ENCODE results near the gene MITF. TPM values are rescaled to one million over a fixed set of nuclear protein-coding genes. Genes with fewer than 3 reads are reported as not detected.

Gene MITF
- polyA plus RNA-seq, 1 donor (not counting 4 experiments of a cell fraction or from before 2014, with no cell fraction given): 2.7 TPM

GRCh38 chr3:69844706-69845105 is 105.4 kb downstream of the MITF start:
- dilution Hi-C loops (cut with MboI; ENCODE audit: extremely low pct_ligation_motif_present, low sequenced_read_pairs): no loop called here
- Histone ChIP-seq H3K36me3 (ENCODE audit: control insufficient read depth in 2 of 2, extremely low read depth in 1 of 2, insufficient read depth in 2 of 2, low read length in 2 of 2) (no peaks in the 10 kb centered on the region), H3K9me1 (ENCODE audit: control insufficient read depth, extremely low read depth, insufficient read depth, low read length) (no peaks in the 10 kb centered on the region), H3K4me3 (ENCODE audit: control insufficient read depth in 2 of 3, extremely low read depth in 1 of 3, insufficient read depth in 2 of 3, low read depth in 1 of 3, low read length in 3 of 3) (no peak overlapping the region), H3K79me2 (ENCODE audit: control insufficient read depth, insufficient read depth, low read length) (no peaks in the 10 kb centered on the region), H3K4me1 (ENCODE audit: control insufficient read depth, extremely low read depth, insufficient read depth, low read length) (no peaks in the 10 kb centered on the region), H3K27me3 (ENCODE audit: control insufficient read depth, extremely low read depth, insufficient read depth, low read length) (no peaks in the 10 kb centered on the region), H2AFZ (ENCODE audit: control insufficient read depth, low read length) (no peak overlapping the region), H3K9ac (ENCODE audit: control insufficient read depth, extremely low read depth, insufficient read depth, low read length) (no peak overlapping the region), H3K9me3 (ENCODE audit: control insufficient read depth, low read depth, low read length) (no peaks in the 10 kb centered on the region), H4K20me1 (ENCODE audit: control insufficient read depth, extremely low read depth, insufficient read depth, low read length) (no peaks in the 10 kb centered on the region), H3K27ac (ENCODE audit: control insufficient read depth, insufficient read depth, low read length) (no peak overlapping the region), H3K4me2 (ENCODE audit: control insufficient read depth, extremely low read depth, insufficient read depth, low read depth, low read length) (no peak overlapping the region)
- TF ChIP-seq EZH2 (IDR thresholded peaks at IDR 0.05; ENCODE audit: low read length): no peak
- TF ChIP-seq, protein P1, sequence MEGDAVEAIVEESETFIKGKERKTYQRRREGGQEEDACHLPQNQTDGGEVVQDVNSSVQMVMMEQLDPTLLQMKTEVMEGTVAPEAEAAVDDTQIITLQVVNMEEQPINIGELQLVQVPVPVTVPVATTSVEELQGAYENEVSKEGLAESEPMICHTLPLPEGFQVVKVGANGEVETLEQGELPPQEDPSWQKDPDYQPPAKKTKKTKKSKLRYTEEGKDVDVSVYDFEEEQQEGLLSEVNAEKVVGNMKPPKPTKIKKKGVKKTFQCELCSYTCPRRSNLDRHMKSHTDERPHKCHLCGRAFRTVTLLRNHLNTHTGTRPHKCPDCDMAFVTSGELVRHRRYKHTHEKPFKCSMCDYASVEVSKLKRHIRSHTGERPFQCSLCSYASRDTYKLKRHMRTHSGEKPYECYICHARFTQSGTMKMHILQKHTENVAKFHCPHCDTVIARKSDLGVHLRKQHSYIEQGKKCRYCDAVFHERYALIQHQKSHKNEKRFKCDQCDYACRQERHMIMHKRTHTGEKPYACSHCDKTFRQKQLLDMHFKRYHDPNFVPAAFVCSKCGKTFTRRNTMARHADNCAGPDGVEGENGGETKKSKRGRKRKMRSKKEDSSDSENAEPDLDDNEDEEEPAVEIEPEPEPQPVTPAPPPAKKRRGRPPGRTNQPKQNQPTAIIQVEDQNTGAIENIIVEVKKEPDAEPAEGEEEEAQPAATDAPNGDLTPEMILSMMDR (optimal IDR thresholded peaks at IDR 0.05 in 1 of 3, IDR thresholded peaks at IDR 0.05 in 1 of 3, conservative IDR thresholded peaks at IDR 0.05 in 1 of 3; ENCODE audit: extremely low read depth in 1 of 3, insufficient read depth in 2 of 3, low read length in 3 of 3): no peak
- no peak for DNase-seq (ENCODE audit: low read depth, low spot score)
- FAIRE-seq: no peak

GRCh38 chr3:69847303-69847702 is 108.0 kb downstream of the MITF start:
- no peak for TF ChIP-seq EZH2 (IDR thresholded peaks at IDR 0.05; ENCODE audit: low read length)
- TF ChIP-seq, protein P1 (optimal IDR thresholded peaks at IDR 0.05 in 1 of 3, IDR thresholded peaks at IDR 0.05 in 1 of 3, conservative IDR thresholded peaks at IDR 0.05 in 1 of 3; ENCODE audit: extremely low read depth in 1 of 3, insufficient read depth in 2 of 3, low read length in 3 of 3): no peak
- H3K36me3 ChIP-seq (ENCODE audit: control insufficient read depth in 2 of 2, extremely low read depth in 1 of 2, insufficient read depth in 2 of 2, low read length in 2 of 2): no peaks in the 10 kb centered on the region
- H3K4me1 ChIP-seq (ENCODE audit: control insufficient read depth, extremely low read depth, insufficient read depth, low read length): no peaks in the 10 kb centered on the region
- H3K27ac ChIP-seq (ENCODE audit: control insufficient read depth, insufficient read depth, low read length): no peak overlapping the region
- H4K20me1 ChIP-seq (ENCODE audit: control insufficient read depth, extremely low read depth, insufficient read depth, low read length): no peaks in the 10 kb centered on the region
- H3K4me2 ChIP-seq (ENCODE audit: control insufficient read depth, extremely low read depth, insufficient read depth, low read depth, low read length): no peak overlapping the region
- DNase-seq (ENCODE audit: low read depth, low spot score): no peak
- H3K9ac ChIP-seq (ENCODE audit: control insufficient read depth, extremely low read depth, insufficient read depth, low read length): no peak overlapping the region
- dilution Hi-C loops (cut with MboI; ENCODE audit: extremely low pct_ligation_motif_present, low sequenced_read_pairs): no loop called here
- H3K27me3 ChIP-seq (ENCODE audit: control insufficient read depth, extremely low read depth, insufficient read depth, low read length): no peaks in the 10 kb centered on the region
- no peak overlapping the region for H3K4me3 ChIP-seq (ENCODE audit: control insufficient read depth in 2 of 3, extremely low read depth in 1 of 3, insufficient read depth in 2 of 3, low read depth in 1 of 3, low read length in 3 of 3)
- no peak overlapping the region for H2AFZ ChIP-seq (ENCODE audit: control insufficient read depth, low read length)
- no peaks in the 10 kb centered on the region for H3K9me3 ChIP-seq (ENCODE audit: control insufficient read depth, low read depth, low read length)
- FAIRE-seq: no peak
- H3K79me2 ChIP-seq (ENCODE audit: control insufficient read depth, insufficient read depth, low read length): no peaks in the 10 kb centered on the region
- no peaks in the 10 kb centered on the region for H3K9me1 ChIP-seq (ENCODE audit: control insufficient read depth, extremely low read depth, insufficient read depth, low read length)

Data from keratinocyte (primary cell).